SK-N-SH (cell line): Measurements from ENCODE around the gene LINGO4. TPM values are rescaled to one million over a fixed set of nuclear protein-coding genes. Genes with fewer than 3 reads are reported as not detected.
A peak's percentile ranks its signal among the peaks of the same experiment; 100 is the strongest.

Experiments used
- CHD2 ChIP-seq: fragments of 150-350 bp; IDR thresholded peaks from 2 replicates; pipeline ENCODE4 v1.6.1; 2018; ENCODE audit warnings: low read length; ENCODE audit not compliant: partially characterized antibody
- ELF1 ChIP-seq: IDR thresholded peaks from 2 replicates; pipeline ENCODE4 v1.4.0; 2012
- EZH2phosphoT487 ChIP-seq: fragments of 200-600 bp; sonication (generic); IDR thresholded peaks from 2 replicates; pipeline ENCODE4 v1.6.1; 2017; ENCODE audit warnings: low read depth, mixed run types, mild to moderate bottlenecking, antibody characterized with exemption, moderate library complexity, borderline replicate concordance
- FOSL2 ChIP-seq: IDR thresholded peaks from 2 replicates; pipeline ENCODE4 v1.4.0; 2012; ENCODE audit warnings: low read depth, mild to moderate bottlenecking, moderate library complexity, borderline replicate concordance
- FOXJ3 ChIP-seq: sonication (generic); formaldehyde crosslinking; IDR thresholded peaks from 2 replicates; pipeline ENCODE4 v1.5.1; 2020; ENCODE audit warnings: mild to moderate bottlenecking, missing genetic modification reagents
- GATA2 ChIP-seq: sonication (generic); formaldehyde crosslinking; IDR thresholded peaks from 2 replicates; pipeline ENCODE4 v1.5.0; 2020; ENCODE audit warnings: mild to moderate bottlenecking, missing genetic modification reagents
- JUND ChIP-seq: IDR thresholded peaks from 2 replicates; pipeline ENCODE4 v1.4.0; 2012
- MEF2A ChIP-seq: IDR thresholded peaks from 2 replicates; pipeline ENCODE4 v1.4.0; 2012; ENCODE audit warnings: low read depth, borderline replicate concordance
- MXI1 ChIP-seq: IDR thresholded peaks from 2 replicates; pipeline ENCODE4 v1.6.1; 2012; ENCODE audit warnings: mild to moderate bottlenecking, low read depth, low read length, improper control_type of control experiment
- NFIC ChIP-seq: IDR thresholded peaks from 2 replicates; pipeline ENCODE4 v1.4.0; 2012; ENCODE audit warnings: borderline replicate concordance
- NRF1 ChIP-seq: IDR thresholded peaks from 2 replicates; pipeline ENCODE4 v1.6.1; 2012; ENCODE audit warnings: low read depth, mild to moderate bottlenecking, low read length
- POLR2AphosphoS5 ChIP-seq: IDR thresholded peaks from 2 replicates; pipeline ENCODE4 v1.6.1; 2012; ENCODE audit warnings: low read depth, low read length
- RAD21 ChIP-seq: IDR thresholded peaks from 2 replicates; pipeline ENCODE4 v1.6.1; 2012; ENCODE audit warnings: mild to moderate bottlenecking, low read length
- RCOR1 ChIP-seq: fragments of 150-350 bp; IDR thresholded peaks from 2 replicates; pipeline ENCODE4 v1.6.1; 2017; ENCODE audit warnings: antibody characterized with exemption, low read length
- RFX5 ChIP-seq: IDR thresholded peaks from 2 replicates; pipeline ENCODE4 v1.6.1; 2012; ENCODE audit warnings: mild to moderate bottlenecking, improper control_type of control experiment, low read length
- RXRA ChIP-seq: IDR thresholded peaks from 2 replicates; pipeline ENCODE4 v1.4.0; 2012; ENCODE audit warnings: low read depth, mild to moderate bottlenecking, borderline replicate concordance
- SIN3A ChIP-seq: IDR thresholded peaks from 2 replicates; pipeline ENCODE4 v1.6.1; 2012; ENCODE audit warnings: low read depth, mild to moderate bottlenecking, low read length, moderate library complexity, borderline replicate concordance
- SMC3 ChIP-seq: IDR thresholded peaks from 2 replicates; pipeline ENCODE4 v1.6.1; 2012; ENCODE audit warnings: low read depth, low read length, improper control_type of control experiment
- TAF1 ChIP-seq: IDR thresholded peaks from 2 replicates; pipeline ENCODE4 v1.6.1; 2012; ENCODE audit warnings: low read depth, mild to moderate bottlenecking, low read length, moderate library complexity, borderline replicate concordance
- YY1 ChIP-seq: IDR thresholded peaks from 2 replicates; pipeline ENCODE4 v1.4.0; 2012; ENCODE audit warnings: low read depth, mild to moderate bottlenecking
- polyA plus RNA-seq, 3 experiments: library from polyadenylated mRNA; depleted of rRNA; stranded (reverse); fragments of >200 nt; gene quantifications; 2 replicates each; pipeline ENCODE4 v1.2.3, GENCODE V29; 2012
- TF ChIP-seq, protein P1 (sequence below): fragments of 150-350 bp; IDR thresholded peaks from 2 replicates; pipeline ENCODE4 v1.6.1; 2016; ENCODE audit warnings: mild to moderate bottlenecking, low read depth, low read length
- TF ChIP-seq, protein P2 (sequence below): fragments of 200-600 bp; sonication (generic); IDR thresholded peaks from 2 replicates; pipeline ENCODE4 v1.6.1; 2017; ENCODE audit warnings: antibody characterized with exemption, mild to moderate bottlenecking, moderate library complexity
- TF ChIP-seq, protein P3 (sequence below): IDR thresholded peaks from 2 replicates; pipeline ENCODE4 v1.4.0; 2012; ENCODE audit warnings: low read depth, borderline replicate concordance
- TF ChIP-seq, protein P4 (sequence below): IDR thresholded peaks from 2 replicates; pipeline ENCODE4; 2012
- TF ChIP-seq, protein P5 (sequence below): fragments of 150-350 bp; IDR thresholded peaks from 2 replicates; pipeline ENCODE4 v1.6.1; 2017; ENCODE audit warnings: antibody characterized with exemption, low read length, low read depth, borderline replicate concordance
- TF ChIP-seq, protein P6 (sequence below): IDR thresholded peaks from 2 replicates; pipeline ENCODE4 v1.4.0; 2012; ENCODE audit warnings: low read depth

LINGO4 gene
- polyA plus RNA-seq, 1 of the 3 experiments (the other 2 are of a cell fraction), result not detected

DNA sequence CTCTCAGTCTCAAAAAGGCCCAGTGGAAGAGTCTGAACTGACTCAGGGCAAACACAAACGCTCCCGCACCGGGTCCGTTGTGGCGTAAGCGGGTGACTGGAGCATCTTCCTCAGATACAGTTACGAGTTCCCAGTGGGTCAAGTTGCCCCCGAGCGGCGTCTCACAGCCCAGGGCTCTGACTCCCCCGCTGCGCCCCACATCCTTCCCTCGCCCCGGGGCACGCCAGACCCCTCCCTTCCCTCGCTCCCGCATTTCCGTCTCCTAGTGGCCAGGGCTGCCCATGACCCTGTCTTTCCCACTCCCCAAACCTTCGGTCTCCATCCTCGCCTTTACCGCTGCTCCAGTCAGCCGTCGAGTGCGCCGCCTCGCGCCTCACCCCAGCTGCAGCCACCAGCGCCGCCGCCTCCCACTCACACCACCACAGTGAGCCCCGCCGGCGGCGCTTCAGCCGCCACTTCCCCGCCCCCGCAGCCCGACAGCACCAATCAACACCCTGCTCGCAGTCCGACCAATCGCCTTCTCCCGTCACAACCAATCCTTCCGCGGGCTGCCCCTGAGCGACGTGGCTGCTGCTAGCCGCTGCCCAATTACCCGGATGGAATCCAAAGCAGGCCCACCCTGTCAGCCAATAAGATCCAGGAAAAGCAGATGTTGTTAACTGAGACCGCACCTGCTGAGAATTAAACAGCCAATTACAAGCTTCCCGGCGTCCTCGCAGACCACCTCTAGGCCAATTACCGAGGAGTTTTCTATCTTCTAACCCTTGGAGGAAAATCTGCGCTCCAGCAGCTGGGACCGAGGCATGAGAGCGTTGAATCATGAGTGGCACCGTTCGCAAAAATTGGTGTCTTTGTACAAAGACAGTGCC is 14.9 kb downstream of the LINGO4 start, which contains the start of gene TDRKH (continued):
- TF ChIP-seq, protein P1, sequence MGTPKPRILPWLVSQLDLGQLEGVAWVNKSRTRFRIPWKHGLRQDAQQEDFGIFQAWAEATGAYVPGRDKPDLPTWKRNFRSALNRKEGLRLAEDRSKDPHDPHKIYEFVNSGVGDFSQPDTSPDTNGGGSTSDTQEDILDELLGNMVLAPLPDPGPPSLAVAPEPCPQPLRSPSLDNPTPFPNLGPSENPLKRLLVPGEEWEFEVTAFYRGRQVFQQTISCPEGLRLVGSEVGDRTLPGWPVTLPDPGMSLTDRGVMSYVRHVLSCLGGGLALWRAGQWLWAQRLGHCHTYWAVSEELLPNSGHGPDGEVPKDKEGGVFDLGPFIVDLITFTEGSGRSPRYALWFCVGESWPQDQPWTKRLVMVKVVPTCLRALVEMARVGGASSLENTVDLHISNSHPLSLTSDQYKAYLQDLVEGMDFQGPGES, result peak; percentile 93
- TF ChIP-seq FOXJ3 (CRISPR knock-in tag), result no peak
- TF ChIP-seq MEF2A, result no peak
- TF ChIP-seq, protein P2, sequence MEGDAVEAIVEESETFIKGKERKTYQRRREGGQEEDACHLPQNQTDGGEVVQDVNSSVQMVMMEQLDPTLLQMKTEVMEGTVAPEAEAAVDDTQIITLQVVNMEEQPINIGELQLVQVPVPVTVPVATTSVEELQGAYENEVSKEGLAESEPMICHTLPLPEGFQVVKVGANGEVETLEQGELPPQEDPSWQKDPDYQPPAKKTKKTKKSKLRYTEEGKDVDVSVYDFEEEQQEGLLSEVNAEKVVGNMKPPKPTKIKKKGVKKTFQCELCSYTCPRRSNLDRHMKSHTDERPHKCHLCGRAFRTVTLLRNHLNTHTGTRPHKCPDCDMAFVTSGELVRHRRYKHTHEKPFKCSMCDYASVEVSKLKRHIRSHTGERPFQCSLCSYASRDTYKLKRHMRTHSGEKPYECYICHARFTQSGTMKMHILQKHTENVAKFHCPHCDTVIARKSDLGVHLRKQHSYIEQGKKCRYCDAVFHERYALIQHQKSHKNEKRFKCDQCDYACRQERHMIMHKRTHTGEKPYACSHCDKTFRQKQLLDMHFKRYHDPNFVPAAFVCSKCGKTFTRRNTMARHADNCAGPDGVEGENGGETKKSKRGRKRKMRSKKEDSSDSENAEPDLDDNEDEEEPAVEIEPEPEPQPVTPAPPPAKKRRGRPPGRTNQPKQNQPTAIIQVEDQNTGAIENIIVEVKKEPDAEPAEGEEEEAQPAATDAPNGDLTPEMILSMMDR, result peak; percentile 39
- TF ChIP-seq JUND, result no peak
- TF ChIP-seq RFX5, result peak; percentile 86
- TF ChIP-seq NRF1, result no peak
- TF ChIP-seq SMC3, result peak; percentile 25
- TF ChIP-seq, protein P3, sequence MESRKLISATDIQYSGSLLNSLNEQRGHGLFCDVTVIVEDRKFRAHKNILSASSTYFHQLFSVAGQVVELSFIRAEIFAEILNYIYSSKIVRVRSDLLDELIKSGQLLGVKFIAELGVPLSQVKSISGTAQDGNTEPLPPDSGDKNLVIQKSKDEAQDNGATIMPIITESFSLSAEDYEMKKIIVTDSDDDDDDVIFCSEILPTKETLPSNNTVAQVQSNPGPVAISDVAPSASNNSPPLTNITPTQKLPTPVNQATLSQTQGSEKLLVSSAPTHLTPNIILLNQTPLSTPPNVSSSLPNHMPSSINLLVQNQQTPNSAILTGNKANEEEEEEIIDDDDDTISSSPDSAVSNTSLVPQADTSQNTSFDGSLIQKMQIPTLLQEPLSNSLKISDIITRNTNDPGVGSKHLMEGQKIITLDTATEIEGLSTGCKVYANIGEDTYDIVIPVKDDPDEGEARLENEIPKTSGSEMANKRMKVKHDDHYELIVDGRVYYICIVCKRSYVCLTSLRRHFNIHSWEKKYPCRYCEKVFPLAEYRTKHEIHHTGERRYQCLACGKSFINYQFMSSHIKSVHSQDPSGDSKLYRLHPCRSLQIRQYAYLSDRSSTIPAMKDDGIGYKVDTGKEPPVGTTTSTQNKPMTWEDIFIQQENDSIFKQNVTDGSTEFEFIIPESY, result no peak
- 0 out of 2 replicates have a peak, but pooled peaks have one; percentile 35 for TF ChIP-seq SIN3A
- no peak for TF ChIP-seq YY1
- TF ChIP-seq, protein P4, sequence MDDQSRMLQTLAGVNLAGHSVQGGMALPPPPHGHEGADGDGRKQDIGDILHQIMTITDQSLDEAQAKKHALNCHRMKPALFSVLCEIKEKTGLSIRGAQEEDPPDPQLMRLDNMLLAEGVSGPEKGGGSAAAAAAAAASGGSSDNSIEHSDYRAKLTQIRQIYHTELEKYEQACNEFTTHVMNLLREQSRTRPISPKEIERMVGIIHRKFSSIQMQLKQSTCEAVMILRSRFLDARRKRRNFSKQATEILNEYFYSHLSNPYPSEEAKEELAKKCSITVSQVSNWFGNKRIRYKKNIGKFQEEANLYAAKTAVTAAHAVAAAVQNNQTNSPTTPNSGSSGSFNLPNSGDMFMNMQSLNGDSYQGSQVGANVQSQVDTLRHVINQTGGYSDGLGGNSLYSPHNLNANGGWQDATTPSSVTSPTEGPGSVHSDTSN, result peak; percentile 100
- TF ChIP-seq CHD2, result peak; percentile 91
- peak; percentile 49 for TF ChIP-seq GATA2 (CRISPR knock-in tag)
- no peak for TF ChIP-seq RXRA
- no peak for TF ChIP-seq NFIC
- TF ChIP-seq, protein P5, sequence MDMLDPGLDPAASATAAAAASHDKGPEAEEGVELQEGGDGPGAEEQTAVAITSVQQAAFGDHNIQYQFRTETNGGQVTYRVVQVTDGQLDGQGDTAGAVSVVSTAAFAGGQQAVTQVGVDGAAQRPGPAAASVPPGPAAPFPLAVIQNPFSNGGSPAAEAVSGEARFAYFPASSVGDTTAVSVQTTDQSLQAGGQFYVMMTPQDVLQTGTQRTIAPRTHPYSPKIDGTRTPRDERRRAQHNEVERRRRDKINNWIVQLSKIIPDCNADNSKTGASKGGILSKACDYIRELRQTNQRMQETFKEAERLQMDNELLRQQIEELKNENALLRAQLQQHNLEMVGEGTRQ, result no peak
- TF ChIP-seq POLR2AphosphoS5, result peak; percentile 29; the same call in 1 of the 2 replicates
- TF ChIP-seq TAF1, result peak; percentile 40; the same call in 1 of the 2 replicates
- no peak for TF ChIP-seq EZH2phosphoT487
- peak; percentile 17; the same call in 1 of the 2 replicates for TF ChIP-seq RAD21
- TF ChIP-seq, protein P6, sequence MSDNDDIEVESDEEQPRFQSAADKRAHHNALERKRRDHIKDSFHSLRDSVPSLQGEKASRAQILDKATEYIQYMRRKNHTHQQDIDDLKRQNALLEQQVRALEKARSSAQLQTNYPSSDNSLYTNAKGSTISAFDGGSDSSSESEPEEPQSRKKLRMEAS, result peak; percentile 93
- TF ChIP-seq MXI1, result peak; percentile 78
- no peak for TF ChIP-seq FOSL2
- 0 out of 2 replicates have a peak, but pooled peaks have one; percentile 40 for TF ChIP-seq ELF1
- peak; percentile 100 for TF ChIP-seq RCOR1
- TF ChIP-seq, all 33 proteins: peak for 16
